Lower lobe of right lung (tissue), 2 donors: ENCODE measurements around the gene ANKRD26. TPM values are rescaled to one million over a fixed set of nuclear protein-coding genes. Genes with fewer than 3 reads are reported as not detected.

Source experiments
- ATAC-seq, 2 donors: fragments of 200-7000 bp; cut with Tn5 transposase; one replicate each; pipeline ENCODE4 v1.9.1; 2020 to 2022; ENCODE audit warnings: mild to moderate bottlenecking in 2 of 2, moderate library complexity in 2 of 2
- DNase-seq: peaks from one replicate; pipeline ENCODE4 v3.0.0-alpha.2; 2020
- H3K27ac ChIP-seq: fragments of 200-600 bp; one replicate; pipeline ENCODE4 v1.8.0; 2022
- H3K27me3 ChIP-seq: fragments of 200-600 bp; one replicate; pipeline ENCODE4 v1.8.0; 2022; ENCODE audit warnings: low read depth
- H3K36me3 ChIP-seq: fragments of 200-600 bp; one replicate; pipeline ENCODE4 v1.8.0; 2022; ENCODE audit warnings: mild to moderate bottlenecking
- H3K4me1 ChIP-seq: fragments of 200-600 bp; one replicate; pipeline ENCODE4 v1.8.0; 2022
- H3K4me3 ChIP-seq: fragments of 200-600 bp; one replicate; pipeline ENCODE4 v1.8.0; 2022; ENCODE audit warnings: mild to moderate bottlenecking
- H3K9me3 ChIP-seq: fragments of 200-600 bp; one replicate; pipeline ENCODE4 v1.8.0; 2022
- intact Hi-C: fragments of 100-400 bp; cut with DNase I; formaldehyde crosslinking; loops from one replicate; pipeline ENCODE4 v1.11.0; 2022
- total RNA-seq: library from RNA; stranded (reverse); fragmentation: NEBNext Ultra II Directional; extraction: Animal tissue kit (Norgen Biotek cat#: 25700); gene quantifications from one replicate; pipeline ENCODE4 v1.2.1, GENCODE V29; 2021
- TF ChIP-seq, protein P1 (sequence below): fragments of 200-600 bp; IDR thresholded peaks from one replicate; pipeline ENCODE4 v1.8.0; 2022; ENCODE audit warnings: antibody characterized with exemption, mild to moderate bottlenecking
- donor health status: DM: no; HTN: yes; CAD: no; lungs with severe emphysema.

The ANKRD26 gene
- total RNA-seq, 1 donor from 2014 or later, result 7.5 TPM

GRCh38 chr10:27041196-27041595, 59.1 kb downstream of the ANKRD26 start:
- Histone ChIP-seq H3K27ac (no peak overlapping the region), H3K36me3 (peaks cover 58% of the 10 kb centered on the region), H3K9me3 (no peaks in the 10 kb centered on the region), H3K27me3 (no peaks in the 10 kb centered on the region), H3K4me1 (no peaks in the 10 kb centered on the region), H3K4me3 (no peak overlapping the region)
- ATAC-seq (no peak), DNase-seq (no peak)
- TF ChIP-seq, protein P1, sequence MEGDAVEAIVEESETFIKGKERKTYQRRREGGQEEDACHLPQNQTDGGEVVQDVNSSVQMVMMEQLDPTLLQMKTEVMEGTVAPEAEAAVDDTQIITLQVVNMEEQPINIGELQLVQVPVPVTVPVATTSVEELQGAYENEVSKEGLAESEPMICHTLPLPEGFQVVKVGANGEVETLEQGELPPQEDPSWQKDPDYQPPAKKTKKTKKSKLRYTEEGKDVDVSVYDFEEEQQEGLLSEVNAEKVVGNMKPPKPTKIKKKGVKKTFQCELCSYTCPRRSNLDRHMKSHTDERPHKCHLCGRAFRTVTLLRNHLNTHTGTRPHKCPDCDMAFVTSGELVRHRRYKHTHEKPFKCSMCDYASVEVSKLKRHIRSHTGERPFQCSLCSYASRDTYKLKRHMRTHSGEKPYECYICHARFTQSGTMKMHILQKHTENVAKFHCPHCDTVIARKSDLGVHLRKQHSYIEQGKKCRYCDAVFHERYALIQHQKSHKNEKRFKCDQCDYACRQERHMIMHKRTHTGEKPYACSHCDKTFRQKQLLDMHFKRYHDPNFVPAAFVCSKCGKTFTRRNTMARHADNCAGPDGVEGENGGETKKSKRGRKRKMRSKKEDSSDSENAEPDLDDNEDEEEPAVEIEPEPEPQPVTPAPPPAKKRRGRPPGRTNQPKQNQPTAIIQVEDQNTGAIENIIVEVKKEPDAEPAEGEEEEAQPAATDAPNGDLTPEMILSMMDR, result no peak
- intact Hi-C loops, result no loop called here

DNA sequence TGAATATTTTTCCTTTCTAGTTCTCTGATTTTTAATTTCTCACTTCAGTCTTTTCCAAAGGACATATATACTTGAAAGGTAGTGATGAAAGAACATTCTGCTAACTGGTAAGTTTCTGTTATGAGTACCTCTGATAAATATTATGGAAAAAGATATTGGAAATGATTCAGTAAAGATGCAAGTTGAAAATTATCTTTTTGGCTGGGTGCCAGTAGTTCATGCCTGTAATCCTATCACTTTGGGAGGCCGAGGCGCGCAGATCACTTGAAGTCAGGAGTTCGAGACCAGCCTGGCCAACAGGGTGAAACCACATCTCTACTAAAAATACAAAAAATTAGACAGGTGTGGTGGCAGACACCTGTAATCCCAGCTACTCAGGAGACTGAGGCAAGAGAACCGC, 62.1 kb downstream of the ANKRD26 start:
- intact Hi-C loops, result no loop called here
- H3K27ac ChIP-seq, result no peak overlapping the region
- peaks cover 44% of the 10 kb centered on the region for H3K36me3 ChIP-seq
- no peaks in the 10 kb centered on the region for H3K9me3 ChIP-seq
- H3K4me1 ChIP-seq, result no peaks in the 10 kb centered on the region
- TF ChIP-seq, protein P1, result no peak
- no peaks in the 10 kb centered on the region for H3K27me3 ChIP-seq
- H3K4me3 ChIP-seq, result no peak overlapping the region
- DNase-seq, result no peak
- no peak for ATAC-seq

GRCh38 chr10:27035163-27035562, 65.1 kb downstream of the ANKRD26 start:
- H3K4me3 ChIP-seq, result no peak overlapping the region
- peaks cover 28% of the 10 kb centered on the region for H3K36me3 ChIP-seq
- H3K9me3 ChIP-seq, result no peaks in the 10 kb centered on the region
- no peak for ATAC-seq
- intact Hi-C loops, result no loop called here
- no peaks in the 10 kb centered on the region for H3K27me3 ChIP-seq
- no peaks in the 10 kb centered on the region for H3K4me1 ChIP-seq
- H3K27ac ChIP-seq, result no peak overlapping the region
- TF ChIP-seq, protein P1, result no peak
- DNase-seq, result no peak

DNA sequence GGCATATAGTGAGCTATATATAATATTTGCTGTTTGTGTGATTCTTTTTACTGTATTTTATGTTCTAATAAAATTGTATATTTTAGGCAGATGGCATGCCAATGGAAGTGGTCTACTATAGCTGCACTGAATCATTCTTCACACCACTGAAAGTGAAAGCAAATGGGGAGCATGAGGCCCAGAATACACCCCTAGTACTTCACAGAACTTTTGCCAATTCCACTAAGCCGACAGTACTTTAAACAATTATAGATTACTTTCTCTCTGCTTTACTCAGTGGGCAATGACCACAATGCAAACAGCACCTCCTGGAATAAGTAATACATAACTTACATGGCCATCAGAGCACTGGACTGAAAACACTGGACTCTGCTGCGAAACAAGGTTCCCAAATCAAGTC, 70.2 kb downstream of the ANKRD26 start:
- no peak overlapping the region for H3K4me3 ChIP-seq
- peaks cover 29% of the 10 kb centered on the region for H3K36me3 ChIP-seq
- DNase-seq (no peak), ATAC-seq (no peak)
- TF ChIP-seq, protein P1, result no peak
- H3K4me1 ChIP-seq, result no peaks in the 10 kb centered on the region
- H3K27me3 ChIP-seq, result no peaks in the 10 kb centered on the region
- H3K27ac ChIP-seq, result no peak overlapping the region
- intact Hi-C loops, result no loop called here
- no peaks in the 10 kb centered on the region for H3K9me3 ChIP-seq

DNA sequence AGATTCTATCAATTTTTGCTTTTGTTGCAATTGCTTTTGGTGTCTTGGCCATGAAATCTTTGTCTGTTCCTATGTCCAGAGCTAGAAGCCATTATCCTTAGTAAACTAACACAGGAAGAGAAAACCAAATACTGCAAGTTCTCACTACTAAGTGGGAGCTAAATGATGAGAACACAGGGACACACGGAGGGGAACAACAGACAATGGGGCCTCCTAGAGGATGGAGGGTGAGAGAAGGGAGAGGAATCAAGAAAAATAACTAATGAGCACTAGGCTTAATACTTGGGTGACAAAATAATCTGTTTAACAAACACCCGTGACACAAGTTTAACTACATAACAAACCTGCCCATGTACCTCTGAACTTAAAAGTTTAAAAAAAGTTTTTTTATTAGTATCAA, 78.2 kb downstream of the ANKRD26 start:
- intact Hi-C loops, result no loop called here
- H3K27me3 ChIP-seq, result no peaks in the 10 kb centered on the region
- ATAC-seq, result no peak

More for the DNA sequence above, 78.2 kb downstream of the ANKRD26 start:
- H3K27ac ChIP-seq, result no peak overlapping the region
- H3K4me3 ChIP-seq, result no peak overlapping the region
- peaks cover 11% of the 10 kb centered on the region for H3K36me3 ChIP-seq
- H3K4me1 ChIP-seq, result no peaks in the 10 kb centered on the region
- no peaks in the 10 kb centered on the region for H3K9me3 ChIP-seq
- TF ChIP-seq, protein P1, result no peak
- DNase-seq, result no peak
